ENCODE data around the gene DHRSX. TPM values are rescaled to one million over a fixed set of nuclear protein-coding genes. Genes with fewer than 3 reads are reported as not detected.
A peak's percentile ranks its signal among the peaks of the same experiment; 100 is the strongest.

Gene DHRSX
- total and polyA plus RNA-seq, 9 of the 15 experiments (the other 6 are each of a cell fraction or from before 2014, with no cell fraction given) = 0.59 to 11.0 (median 6.2) TPM

DNA sequence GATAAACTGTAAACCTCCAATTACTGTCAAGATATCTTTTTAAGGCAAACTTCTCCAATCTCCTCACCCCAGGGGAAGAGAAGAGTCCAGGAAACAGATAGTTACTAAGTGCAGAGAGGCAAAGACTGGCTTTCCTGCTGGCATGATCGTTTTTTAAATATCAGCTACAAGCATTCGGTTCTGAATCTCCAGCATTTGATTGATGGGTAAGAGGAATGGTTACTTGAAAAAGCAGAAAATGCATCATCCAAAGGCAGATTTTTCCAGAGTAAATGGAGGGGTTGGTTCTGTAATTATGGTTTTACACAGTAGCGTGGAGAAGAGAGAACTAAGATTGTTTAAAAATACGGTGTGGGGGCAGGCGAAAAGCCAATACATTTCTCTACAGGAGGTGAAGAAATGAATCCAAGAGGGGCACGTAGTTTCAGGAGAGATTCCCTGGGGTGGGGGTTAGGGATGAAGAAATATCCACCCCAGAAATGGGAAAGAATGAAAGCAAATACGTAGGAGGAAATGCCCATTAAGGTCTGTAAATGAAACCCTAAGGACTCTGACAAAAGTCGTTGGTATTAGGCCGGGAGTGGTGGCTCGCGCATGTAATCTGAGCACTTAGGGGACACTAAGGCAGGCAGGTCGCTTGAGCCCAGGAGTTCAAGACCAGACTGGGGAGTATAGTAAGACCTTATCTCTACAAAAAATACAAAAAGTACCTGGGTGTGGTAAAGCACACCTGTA lies 248.3 kb downstream of the DHRSX start:
- BruUV-seq (replicated peaks) = TSS peak; percentile 74
- Histone ChIP-seq H3K4me2 (ENCODE audit: insufficient read depth, low read length) (peak overlapping the region; percentile 72), H3K4me1 (replicated peaks in 1 of 2; ENCODE audit: control insufficient read depth in 2 of 2, insufficient read depth in 2 of 2, low read length in 2 of 2) (peaks cover 6% of the 10 kb centered on the region in 2 experiments; a peak in 3 of 5 replicates), H3K79me2 (ENCODE audit: control insufficient read depth, insufficient read depth, low read length) (no peaks in the 10 kb centered on the region), H3K9ac (ENCODE audit: insufficient read depth in 1 of 2, low read depth in 2 of 2, low read length in 2 of 2) (peak overlapping the region; percentile 70 to 73; a peak in 3 of 4 replicates), H3K27me3 (ENCODE audit: control insufficient read depth in 2 of 2, insufficient read depth in 2 of 2, low read length in 2 of 2) (no peaks in the 10 kb centered on the region), H3K4me3 (peak overlapping the region; percentile 14; the same call in 1 of the 2 replicates), H2AFZ (ENCODE audit: low read depth, low read length) (peak overlapping the region; percentile 88), H4K20me1 (replicated peaks; ENCODE audit: control insufficient read depth, insufficient read depth, low read length) (no peaks in the 10 kb centered on the region), H3K27ac (ENCODE audit: extremely low read depth, low read depth, low read length) (peak overlapping the region; percentile 83), H3K36me3 (ENCODE audit: control insufficient read depth, insufficient read depth, low read length) (no peaks in the 10 kb centered on the region), H3K9me1 (ENCODE audit: control insufficient read depth, insufficient read depth, low read length) (no peaks in the 10 kb centered on the region), H3K9me3 (replicated peaks; ENCODE audit: control insufficient read depth, insufficient read depth, low read depth, low read length) (no peaks in the 10 kb centered on the region; the same call in 1 of the 2 replicates)
- ChIA-PET CTCF (ENCODE audit: low intra/inter-chr PET ratio) (no interaction called here), POLR2A (no interaction called here)
- in situ Hi-C loops (cut with MboI) = loop anchor here (25.0 kb wide), 1 partner anchor 315 kb away; no protein-coding TSS in a partner anchor
- intact Hi-C loops (cut with micrococcal nuclease) = loop anchor here (2.0 to 5.0 kb wide), 2 partner anchors 20 to 65 kb away; no protein-coding TSS in a partner anchor
- FAIRE-seq (no peak), ATAC-seq (peak; percentile 66), DNase-seq (ENCODE audit: extremely low read depth in 1 of 4, low spot score in 3 of 4) (no peak)
- 10% methylated on average over 12 of the region's 12 CpGs for WGBS (ENCODE audit: insufficient coverage, low coverage, missing lambda C conversion rate)
- TF ChIP-seq, protein P1, sequence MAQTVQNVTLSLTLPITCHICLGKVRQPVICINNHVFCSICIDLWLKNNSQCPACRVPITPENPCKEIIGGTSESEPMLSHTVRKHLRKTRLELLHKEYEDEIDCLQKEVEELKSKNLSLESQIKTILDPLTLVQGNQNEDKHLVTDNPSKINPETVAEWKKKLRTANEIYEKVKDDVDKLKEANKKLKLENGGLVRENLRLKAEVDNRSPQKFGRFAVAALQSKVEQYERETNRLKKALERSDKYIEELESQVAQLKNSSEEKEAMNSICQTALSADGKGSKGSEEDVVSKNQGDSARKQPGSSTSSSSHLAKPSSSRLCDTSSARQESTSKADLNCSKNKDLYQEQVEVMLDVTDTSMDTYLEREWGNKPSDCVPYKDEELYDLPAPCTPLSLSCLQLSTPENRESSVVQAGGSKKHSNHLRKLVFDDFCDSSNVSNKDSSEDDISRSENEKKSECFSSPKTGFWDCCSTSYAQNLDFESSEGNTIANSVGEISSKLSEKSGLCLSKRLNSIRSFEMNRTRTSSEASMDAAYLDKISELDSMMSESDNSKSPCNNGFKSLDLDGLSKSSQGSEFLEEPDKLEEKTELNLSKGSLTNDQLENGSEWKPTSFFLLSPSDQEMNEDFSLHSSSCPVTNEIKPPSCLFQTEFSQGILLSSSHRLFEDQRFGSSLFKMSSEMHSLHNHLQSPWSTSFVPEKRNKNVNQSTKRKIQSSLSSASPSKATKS (CRISPR knock-in tag; IDR thresholded peaks at IDR 0.05) = no peak
- TF ChIP-seq TRIM28 (IDR thresholded peaks at IDR 0.05) = 0 out of 2 replicates have a peak, but pooled peaks have one; percentile 47
- TF ChIP-seq, protein P2, sequence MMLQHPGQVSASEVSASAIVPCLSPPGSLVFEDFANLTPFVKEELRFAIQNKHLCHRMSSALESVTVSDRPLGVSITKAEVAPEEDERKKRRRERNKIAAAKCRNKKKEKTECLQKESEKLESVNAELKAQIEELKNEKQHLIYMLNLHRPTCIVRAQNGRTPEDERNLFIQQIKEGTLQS (IDR thresholded peaks at IDR 0.05) = no peak
- TF ChIP-seq, protein P2 (CRISPR knock-in tag; conservative IDR thresholded peaks at IDR 0.05) = no peak
- 0 out of 2 replicates have a peak, but pooled peaks have one; percentile 43 for TF ChIP-seq SMARCE1 (IDR thresholded peaks at IDR 0.05)
- no peak for TF ChIP-seq SMAD4 (CRISPR knock-in tag; conservative IDR thresholded peaks at IDR 0.05)
- TF ChIP-seq PHF21A (IDR thresholded peaks at IDR 0.05; ENCODE audit: borderline replicate concordance, low read depth) = no peak
- no peak for TF ChIP-seq ZNF354B (CRISPR knock-in tag; IDR thresholded peaks at IDR 0.05)
- no peak for TF ChIP-seq ZNF785 (CRISPR knock-in tag; IDR thresholded peaks at IDR 0.05)
- TF ChIP-seq, protein P3, sequence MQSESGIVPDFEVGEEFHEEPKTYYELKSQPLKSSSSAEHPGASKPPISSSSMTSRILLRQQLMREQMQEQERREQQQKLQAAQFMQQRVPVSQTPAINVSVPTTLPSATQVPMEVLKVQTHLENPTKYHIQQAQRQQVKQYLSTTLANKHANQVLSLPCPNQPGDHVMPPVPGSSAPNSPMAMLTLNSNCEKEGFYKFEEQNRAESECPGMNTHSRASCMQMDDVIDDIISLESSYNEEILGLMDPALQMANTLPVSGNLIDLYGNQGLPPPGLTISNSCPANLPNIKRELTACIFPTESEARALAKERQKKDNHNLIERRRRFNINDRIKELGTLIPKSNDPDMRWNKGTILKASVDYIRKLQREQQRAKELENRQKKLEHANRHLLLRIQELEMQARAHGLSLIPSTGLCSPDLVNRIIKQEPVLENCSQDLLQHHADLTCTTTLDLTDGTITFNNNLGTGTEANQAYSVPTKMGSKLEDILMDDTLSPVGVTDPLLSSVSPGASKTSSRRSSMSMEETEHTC (IDR thresholded peaks at IDR 0.05) = no peak
- TF ChIP-seq, protein P4, sequence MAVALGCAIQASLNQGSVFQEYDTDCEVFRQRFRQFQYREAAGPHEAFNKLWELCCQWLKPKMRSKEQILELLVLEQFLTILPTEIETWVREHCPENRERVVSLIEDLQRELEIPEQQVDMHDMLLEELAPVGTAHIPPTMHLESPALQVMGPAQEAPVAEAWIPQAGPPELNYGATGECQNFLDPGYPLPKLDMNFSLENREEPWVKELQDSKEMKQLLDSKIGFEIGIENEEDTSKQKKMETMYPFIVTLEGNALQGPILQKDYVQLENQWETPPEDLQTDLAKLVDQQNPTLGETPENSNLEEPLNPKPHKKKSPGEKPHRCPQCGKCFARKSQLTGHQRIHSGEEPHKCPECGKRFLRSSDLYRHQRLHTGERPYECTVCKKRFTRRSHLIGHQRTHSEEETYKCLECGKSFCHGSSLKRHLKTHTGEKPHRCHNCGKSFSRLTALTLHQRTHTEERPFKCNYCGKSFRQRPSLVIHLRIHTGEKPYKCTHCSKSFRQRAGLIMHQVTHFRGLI (CRISPR knock-in tag; IDR thresholded peaks at IDR 0.05) = no peak
- TF ChIP-seq, protein P5, sequence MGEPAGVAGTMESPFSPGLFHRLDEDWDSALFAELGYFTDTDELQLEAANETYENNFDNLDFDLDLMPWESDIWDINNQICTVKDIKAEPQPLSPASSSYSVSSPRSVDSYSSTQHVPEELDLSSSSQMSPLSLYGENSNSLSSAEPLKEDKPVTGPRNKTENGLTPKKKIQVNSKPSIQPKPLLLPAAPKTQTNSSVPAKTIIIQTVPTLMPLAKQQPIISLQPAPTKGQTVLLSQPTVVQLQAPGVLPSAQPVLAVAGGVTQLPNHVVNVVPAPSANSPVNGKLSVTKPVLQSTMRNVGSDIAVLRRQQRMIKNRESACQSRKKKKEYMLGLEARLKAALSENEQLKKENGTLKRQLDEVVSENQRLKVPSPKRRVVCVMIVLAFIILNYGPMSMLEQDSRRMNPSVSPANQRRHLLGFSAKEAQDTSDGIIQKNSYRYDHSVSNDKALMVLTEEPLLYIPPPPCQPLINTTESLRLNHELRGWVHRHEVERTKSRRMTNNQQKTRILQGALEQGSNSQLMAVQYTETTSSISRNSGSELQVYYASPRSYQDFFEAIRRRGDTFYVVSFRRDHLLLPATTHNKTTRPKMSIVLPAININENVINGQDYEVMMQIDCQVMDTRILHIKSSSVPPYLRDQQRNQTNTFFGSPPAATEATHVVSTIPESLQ (CRISPR knock-in tag; IDR thresholded peaks at IDR 0.05) = no peak
